Fibroblast of pulmonary artery (primary cell): ENCODE data around the gene NAMPT.

Source experiments
- DNase-seq: peaks from one replicate; pipeline ENCODE4 v3.0.0-alpha.2; 2010; ENCODE audit warnings: low read depth
- H3K4me3 ChIP-seq: replicated peaks from 2 replicates; pipeline ENCODE4 v1.5.1; 2011; ENCODE audit warnings: low read depth, mild to moderate bottlenecking, control low read depth, low read length, moderate library complexity
- CTCF ChIP-seq: IDR thresholded peaks from 2 replicates; pipeline ENCODE4 v1.5.1; 2011; ENCODE audit warnings: mild to moderate bottlenecking, control low read depth, low read length, inconsistent platforms; ENCODE audit errors: missing control alignments

The NAMPT gene

GRCh38 chr7:106285051-106285854, 470 bp upstream of the NAMPT start:
- peak overlapping the region; percentile 74 for H3K4me3 ChIP-seq
- DNase-seq, result peak; percentile 99
- no peak for TF ChIP-seq CTCF

- TF ChIP-seq CTCF, result no peak
- peak; percentile 72 for DNase-seq
- peak overlapping the region; percentile 72 for H3K4me3 ChIP-seq
Observed at GRCh38 chr7:106283831-106284713, 711 bp downstream of the NAMPT start.

- H3K4me3 ChIP-seq, result peak overlapping the region; percentile 72
- TF ChIP-seq CTCF, result no peak
- peak; percentile 69 for DNase-seq
Observed at GRCh38 chr7:106283501-106283830, 1.3 kb downstream of the NAMPT start.

- no peak for TF ChIP-seq CTCF
- peak; percentile 45 for DNase-seq
- H3K4me3 ChIP-seq, result peak overlapping the region; percentile 72
Observed at GRCh38 chr7:106282852-106283251, 1.9 kb downstream of the NAMPT start.

GRCh38 chr7:106282390-106282789, 2.4 kb downstream of the NAMPT start:
- peak overlapping the region; percentile 72 for H3K4me3 ChIP-seq
- peak; percentile 66 for DNase-seq
- no peak for TF ChIP-seq CTCF

GRCh38 chr7:106281585-106282318, 3.0 kb downstream of the NAMPT start:
- peak overlapping the region; percentile 72 for H3K4me3 ChIP-seq
- no peak for TF ChIP-seq CTCF
- DNase-seq, result peak; percentile 49
